Activated T-cell treated with anti-CD3 and anti-CD28 coated beads for 1 hour (primary cell): Measurements from ENCODE around the gene MYO18A.

ENCODE experiments used
- DNase-seq: peaks from one replicate; pipeline ENCODE4 v3.0.0-alpha.2; 2020; ENCODE audit warnings: low read depth

The MYO18A gene

DNA sequence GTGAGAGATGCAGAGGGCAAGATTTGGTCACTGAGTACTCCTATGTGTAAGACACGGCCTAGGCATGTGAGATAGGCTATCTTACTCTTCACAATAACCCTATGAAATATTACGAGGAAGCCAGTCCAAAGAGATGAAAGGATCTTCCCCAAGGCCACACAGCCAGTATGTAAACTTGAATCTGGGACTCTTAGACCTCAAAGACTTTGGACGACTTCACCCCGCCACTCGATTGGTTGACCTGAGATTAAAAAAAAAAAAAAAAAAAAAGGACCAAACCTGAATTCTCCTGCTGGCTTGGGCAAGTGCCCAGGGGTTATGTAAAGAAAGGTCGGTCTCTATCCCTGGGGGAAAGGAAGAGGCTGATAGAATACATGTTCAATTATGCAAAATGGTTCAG is 104.1 kb downstream of the MYO18A start:
- no peak for DNase-seq

DNA sequence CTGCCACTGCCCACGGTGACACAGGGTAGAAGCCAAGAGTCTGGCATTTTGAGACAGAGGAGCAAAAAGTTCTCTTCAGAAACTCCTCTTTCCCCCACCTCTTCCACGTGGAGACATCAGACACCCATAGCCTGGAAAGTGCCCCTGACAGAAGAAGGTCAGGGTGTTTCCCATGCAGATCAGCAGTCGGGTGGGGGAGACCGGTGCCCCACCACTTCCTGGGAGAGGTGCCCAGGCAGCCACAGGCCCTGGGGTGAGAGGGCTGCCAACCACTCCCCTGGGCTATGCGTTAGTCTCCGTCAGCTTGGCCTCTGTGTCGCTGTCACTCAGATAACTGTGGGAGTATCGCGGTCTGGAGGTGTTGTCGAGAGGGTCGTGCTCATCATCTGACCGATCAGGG is 105.7 kb downstream of the MYO18A start:
- DNase-seq = no peak

DNA sequence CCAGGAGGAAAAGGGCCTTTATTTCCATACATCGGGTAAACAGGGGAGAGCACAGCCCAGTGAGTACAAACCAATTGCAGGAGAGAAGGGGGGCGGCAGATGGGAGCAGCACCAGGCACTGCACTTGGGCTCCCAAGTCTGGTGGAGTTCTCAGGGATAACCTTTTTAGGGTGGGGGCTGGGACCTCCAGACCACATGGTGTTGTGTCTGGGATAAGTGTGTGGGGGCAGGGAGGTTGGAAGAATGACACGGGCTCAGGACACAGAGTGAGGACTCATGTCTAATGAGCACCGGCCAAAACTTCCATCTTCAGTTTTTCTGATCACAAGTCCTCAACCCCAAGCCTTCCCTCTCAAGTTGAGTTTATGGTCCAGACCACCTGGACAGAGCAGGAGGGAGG is 106.7 kb downstream of the MYO18A start:
- no peak for DNase-seq

DNA sequence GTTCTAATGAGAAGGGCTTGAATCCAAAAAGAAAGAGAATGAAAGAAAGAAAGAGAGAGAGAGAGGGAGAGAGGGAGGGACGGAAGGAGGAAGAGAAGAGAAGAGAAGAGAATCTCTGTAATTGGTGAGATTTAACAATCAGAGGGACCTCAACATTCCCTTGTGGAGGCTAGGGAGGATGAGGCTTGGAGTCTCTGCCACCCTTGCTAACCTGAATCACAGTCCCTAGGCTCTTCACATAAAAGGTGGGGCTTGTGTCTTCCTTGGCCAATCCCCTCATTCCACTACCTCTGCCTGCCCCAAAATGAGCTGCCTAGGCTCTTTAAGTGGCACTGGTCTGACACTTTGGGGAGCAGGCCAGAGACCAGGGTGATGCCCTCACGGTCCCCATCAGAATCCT is 107.2 kb downstream of the MYO18A start:
- DNase-seq = no peak

DNA sequence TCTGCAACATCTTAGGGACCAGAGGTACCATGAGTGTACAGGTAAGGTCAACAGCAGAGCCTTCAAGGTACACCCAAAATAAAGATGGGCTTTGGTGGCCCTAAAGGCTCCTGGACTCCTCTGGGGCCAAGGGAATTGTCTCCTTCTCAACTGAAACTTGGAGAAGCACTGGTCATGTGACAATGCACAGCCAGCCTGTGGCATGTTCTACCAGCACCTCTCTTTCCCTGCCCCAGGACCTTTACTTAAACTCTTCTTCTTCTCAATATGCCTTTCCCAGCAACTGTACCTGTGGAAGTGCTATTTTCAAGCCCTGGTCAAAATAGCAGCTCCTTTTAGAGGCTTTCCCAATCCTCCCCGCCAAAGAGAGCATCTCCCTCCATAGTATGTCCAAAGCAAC is 108.9 kb downstream of the MYO18A start:
- DNase-seq = no peak

DNA sequence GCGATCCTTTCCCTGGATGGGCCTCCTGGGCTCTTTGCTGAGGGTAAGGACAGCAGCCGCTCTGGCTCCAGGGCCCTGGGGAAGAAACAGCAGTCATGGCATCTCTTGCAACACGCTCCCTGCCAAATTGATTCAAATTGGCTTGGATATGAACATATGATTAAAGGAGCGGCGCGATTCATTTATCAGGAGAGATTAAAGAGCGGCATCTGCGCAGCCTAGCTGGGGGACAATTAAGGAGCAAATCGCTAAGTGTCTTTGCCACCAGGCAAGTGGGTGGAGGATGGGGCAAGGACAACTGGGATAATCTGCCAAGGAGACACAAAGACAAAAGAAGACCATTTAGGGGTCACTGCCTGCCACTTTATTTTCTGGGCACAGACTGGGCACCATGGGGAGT is 109.4 kb downstream of the MYO18A start:
- no peak for DNase-seq

DNA sequence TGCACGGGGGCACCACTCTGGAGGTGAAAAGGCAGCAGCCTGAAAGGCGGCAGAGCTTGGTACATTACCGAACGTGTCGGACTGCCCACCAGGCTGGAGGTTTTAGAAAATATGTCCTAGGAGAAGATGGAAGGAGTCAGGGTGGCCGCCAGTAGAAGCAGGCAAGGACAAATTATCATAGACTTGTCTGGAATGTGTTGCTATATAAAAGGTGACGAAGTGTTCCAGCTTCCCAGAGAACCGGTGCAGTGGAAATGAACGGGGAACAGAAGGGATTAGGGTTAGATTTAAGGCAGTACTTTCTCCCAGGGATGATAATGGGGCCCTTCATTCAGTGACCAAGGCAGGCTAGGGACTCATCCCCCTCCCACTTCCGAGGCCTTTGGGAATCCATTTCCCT is 109.9 kb downstream of the MYO18A start:
- no peak for DNase-seq

DNA sequence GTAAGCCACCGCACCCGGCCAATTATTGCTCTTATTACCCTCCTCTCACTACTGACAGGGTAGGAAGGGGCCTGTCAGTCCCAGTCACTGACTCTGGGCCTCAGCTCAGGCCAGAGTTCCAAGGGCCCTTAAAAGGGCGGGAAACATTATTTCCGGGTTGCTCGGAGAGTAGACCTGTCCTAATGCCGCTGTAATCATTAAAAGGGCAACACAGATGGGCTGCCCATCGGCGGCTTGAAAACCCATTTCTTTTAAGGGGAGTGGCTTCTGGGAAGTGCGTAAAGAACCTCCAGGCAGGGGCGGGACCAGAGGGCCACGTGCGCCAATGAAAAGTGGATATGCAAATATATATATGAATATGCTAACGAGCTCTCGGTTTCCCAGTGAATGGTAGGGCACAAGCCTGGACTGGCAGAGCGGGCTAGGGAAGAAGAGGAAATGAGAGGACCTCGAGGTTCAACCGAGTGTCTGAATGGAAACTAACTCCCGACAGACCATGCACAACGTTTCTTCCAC is 110.6 kb downstream of the MYO18A start:
- DNase-seq = no peak

DNA sequence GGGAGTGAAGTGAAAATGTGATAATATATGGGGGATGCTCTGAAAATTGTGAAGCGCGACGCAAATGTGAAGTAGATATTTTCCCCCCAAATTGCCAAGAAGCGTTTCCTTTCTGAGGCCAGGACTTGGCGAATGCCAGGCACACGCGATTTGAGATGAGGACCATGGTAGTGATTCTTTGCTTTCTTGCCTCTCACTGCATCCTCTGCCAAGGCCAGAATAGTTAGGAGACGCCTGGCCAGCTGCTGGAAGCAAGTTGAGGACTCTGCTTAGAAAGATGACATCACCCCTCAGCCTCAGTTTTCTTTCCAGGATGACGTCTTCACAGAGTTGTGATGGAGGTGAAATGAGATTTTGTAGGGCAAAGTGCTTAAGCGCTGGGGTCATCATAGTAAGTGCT is 111.4 kb downstream of the MYO18A start:
- no peak for DNase-seq

DNA sequence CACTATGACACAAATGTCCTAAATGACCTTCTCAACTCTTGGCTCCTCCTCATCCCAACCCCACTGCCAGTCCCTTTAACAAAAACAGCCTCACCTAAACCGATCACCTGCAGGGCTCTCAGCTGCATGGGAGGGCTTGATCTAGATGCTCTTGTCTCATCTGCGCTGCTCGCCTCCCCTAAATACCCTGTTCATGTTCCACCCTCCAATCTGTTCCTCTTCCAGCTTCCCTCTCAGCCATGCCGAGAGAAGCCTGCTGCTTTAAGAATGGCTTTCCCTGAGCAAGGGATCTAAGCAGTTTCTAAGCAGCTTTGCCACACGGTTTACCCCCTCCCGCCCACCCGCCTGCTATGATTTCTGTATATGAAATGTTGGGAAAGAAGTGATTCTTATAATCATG is 113.6 kb downstream of the MYO18A start:
- no peak for DNase-seq

DNA sequence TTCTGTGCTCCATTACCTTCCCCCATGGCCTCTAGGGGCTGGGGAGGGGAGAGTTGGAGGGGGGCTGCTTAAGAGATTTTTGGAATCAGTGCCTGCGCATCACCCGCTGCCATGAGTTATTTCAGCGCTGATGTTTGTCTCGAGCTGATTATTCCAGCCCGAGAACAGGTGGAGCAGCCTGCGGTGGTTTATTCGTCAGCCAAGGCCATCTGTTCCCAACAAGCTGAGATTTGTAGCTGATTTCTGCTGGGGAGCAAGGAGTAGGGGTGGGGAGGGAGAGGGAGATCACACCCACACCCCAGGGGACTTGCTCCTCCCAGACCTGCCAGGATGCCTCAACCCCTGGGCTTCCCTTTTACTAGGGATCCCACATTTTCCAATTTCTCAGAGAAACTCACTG is 114.2 kb downstream of the MYO18A start:
- no peak for DNase-seq

DNA sequence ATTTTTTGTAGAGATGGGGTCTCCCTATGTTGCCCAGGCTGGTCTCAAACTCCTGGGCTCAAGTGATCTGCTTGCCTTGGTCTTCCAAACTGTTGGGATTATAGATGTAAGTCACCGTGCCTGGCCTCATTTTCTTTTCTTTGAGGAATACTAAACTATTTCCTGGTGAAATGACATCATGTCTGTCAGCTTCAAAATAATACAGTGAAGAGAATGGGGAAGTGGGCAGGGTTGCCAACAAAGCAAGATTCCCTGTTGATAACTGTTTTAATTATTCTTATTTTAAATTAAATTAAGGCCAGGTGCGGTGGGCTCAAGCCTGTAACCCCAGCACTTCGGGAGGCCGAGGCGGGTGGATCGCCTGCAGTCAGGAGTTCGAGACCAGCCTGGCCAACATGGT is 116.2 kb downstream of the MYO18A start:
- no peak for DNase-seq

DNA sequence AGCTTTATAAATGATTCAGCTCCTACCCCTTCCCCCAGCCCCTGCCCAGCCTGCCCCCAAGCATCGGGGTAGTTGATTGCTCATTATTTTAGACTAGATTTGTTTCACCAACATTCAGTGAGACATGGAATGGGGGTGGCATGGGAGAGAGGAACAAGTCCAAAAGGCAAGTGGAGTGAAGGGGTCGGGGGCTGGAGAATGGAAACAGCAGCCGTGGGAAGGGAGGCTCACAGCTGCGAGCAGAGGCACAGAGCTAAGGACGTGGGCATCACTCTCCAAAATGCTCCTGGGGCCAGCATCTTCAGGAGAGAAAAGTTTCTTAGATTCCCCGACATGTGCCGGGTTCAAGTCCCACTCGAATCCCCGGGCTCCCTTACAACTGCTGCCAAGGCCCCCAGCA is 118.0 kb downstream of the MYO18A start:
- DNase-seq = no peak

DNA sequence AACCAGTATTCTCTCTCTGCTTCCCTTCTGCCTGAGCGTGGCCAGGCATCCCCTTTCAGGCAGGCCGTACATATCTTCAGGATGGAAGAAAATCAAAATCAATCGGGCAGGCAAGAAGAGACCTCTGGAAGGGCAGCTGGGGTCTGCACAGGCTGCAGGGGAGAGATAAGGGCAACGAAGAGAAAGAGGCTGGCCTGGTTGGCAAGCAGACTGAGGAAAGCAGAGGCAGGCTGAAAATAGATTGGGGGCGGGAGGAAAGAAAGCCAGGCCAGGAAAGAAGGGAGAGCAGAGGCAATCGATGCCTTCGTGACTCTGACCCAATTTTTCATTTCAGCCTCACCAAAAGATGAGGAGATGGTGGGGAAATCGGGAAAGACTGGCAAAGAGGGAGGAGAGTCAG is 119.2 kb downstream of the MYO18A start:
- no peak for DNase-seq

DNA sequence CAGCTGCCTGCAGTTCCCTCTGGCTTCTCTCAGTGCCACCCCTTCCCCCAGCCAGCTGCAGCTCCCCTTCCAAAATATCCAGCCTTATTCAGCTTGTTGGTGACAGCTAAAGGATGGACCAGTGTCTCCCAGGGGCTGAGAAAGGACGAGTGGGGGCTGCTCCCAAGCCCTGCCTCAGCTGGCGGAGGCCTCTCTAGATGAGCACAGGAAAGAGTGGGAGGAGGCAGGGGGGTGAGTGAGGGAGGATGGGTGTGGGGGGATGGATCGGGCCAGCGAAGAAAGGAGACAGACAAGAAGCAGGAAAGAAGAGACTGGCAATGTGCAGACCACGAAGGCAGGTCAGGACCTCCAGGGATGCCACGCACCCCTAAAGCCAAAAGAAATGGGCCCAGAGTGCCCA is 119.7 kb downstream of the MYO18A start:
- DNase-seq = no peak

DNA sequence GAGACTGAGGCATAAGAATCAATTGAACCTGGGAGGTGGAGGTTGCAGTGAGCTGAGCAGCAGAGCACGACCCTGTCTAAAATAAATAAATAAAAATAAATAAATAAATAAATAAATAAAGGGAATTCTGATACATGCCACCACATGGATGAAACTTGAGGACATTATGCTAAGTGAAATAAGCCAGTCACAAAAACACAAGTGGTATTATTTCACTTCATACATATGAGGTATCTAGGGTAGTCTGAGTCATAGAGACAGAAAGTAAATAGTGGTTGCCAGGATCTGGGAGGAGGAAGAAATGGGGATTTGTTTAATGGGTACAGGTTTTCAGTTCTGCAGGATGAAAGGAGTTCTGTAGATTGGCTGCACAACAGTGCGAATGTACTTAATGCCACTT is 120.9 kb downstream of the MYO18A start:
- DNase-seq = no peak

DNA sequence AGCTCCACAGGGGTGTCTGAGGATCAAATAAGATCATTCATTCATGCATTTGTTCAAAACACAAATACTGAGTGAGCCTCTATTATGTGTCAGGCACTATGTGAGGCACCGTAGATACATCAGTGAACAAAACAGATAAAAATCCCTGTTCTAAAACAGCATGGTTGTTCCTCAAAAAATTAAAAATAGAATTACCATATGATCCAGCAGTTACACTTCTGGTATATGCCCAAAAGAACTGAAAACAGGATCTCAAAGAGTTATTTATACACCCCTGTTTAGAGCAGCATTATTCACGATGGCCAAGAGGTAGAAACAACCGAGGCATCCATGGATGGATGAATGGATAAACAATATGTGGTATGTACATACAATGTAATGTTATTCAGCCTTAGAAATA is 121.8 kb downstream of the MYO18A start:
- no peak for DNase-seq

DNA sequence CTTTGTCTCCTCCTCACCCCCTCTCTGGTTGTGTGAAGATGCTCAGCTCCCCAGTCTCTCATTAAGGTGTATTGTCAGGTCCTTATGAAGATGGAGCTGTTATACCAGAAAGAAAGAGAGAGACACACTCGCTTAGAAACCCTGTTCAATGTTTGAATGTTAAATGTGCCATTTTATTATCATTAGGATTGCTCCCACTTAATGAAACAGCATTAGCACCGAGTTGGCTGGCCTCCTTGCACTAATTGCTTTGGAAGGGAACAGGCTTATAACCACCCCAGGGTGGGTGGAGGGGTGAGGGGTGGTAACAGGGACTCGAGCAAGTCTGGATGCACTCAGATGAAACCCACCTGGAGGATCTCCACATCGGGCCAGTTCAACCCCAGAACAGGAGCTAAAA is 122.8 kb downstream of the MYO18A start:
- no peak for DNase-seq

DNA sequence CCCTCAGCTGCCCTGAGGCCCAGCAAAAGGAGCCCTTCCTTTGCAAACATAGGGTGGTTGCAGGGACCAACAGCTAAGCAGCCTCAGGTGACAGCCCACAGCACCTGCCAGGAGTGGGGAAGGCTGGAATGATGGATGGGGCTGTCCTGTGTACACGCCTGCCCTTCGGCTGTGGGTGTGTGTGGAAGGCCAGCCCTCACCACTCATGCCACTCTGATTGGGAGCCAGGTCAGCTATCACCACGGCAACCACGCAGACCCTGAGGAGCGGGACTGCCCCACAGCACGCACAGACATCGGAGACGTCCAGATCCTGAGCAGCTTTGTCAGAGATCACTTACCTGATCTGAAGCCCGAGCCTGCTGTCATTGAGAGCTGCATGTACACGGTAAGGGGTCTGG is 125.4 kb downstream of the MYO18A start:
- DNase-seq = no peak

DNA sequence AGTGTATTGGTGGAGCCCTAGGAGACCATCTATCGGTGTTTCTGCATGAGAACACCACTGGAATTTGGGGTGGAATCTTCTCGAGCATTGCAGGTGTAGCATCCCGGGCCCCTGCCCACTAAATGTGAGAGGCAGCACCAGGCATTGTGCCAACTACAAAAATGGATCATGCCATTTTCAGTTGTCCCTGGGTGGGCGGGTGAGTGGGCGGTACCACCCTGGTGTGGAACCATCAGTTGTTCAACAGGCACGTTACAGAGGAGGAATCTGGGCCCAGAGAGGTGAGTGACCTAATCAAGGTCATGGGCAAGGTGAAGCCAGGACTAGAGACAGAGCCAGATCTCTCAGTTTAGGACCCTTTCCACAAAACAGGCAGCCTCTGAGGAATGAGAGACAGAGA is 128.5 kb downstream of the MYO18A start:
- DNase-seq = no peak

DNA sequence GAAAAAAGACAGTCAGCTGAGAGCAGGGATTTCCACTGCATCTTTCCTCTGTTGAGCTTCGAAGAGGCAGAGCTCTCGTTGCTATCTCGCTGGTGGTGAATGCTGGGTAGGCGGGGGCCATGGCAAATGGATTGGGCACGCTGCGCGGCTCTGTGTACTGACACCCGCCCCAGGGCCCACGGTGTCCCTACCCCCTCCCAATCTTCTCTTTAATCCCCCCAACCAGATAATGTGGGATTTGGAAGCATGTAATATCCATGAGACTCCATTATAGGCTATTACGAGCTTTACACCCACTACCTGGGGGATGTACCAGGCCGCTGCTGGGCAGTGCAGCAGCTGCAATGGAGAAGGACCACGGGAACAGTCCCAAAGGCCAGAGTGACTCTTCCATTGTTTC is 129.0 kb downstream of the MYO18A start:
- DNase-seq = no peak

DNA sequence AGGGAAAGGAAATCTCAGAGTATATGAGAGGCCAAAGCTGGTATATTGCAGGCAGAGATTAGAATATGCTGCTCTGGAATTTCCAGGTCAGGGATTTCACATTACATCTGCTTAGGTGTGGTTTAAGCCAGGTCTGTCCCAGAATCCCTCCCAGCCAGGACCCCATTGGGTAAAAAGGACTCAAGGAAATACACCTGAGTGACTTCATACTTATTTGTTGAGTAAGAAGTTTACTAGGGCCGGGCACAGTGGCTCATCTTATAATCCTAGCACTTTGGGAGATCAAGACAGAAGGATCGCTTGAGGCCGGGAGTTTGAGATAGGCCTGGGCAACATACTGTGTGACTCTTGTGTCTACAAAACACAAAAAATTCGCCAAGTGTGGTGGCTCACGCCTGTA is 130.0 kb downstream of the MYO18A start:
- DNase-seq = no peak

DNA sequence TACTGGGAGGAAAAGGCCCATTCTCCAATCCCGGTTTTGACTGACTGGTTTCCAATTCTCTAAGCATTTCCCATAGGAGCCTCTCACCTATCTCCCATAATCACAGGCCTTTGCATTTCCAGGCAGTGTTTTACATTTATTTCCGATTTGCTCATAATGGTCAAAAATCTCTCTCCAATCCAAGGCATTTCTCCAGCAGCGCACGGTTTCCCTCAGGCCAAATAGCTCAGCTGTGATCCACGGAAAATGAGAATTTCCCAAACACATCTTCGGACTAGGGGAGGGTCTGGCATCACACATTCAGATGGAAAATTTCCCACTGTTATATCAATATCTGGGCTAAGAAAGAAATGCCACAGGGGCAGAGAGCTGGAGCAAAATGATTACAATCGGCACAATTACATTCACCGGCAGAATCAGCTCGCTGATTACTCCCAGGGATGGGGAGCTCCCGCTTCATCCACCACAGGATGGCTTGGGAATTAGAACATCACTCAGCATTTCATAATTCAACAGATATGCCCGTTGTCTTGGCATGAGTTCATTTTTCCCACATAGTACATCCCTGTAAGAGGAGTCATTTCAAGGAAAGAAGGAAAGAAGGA is 130.6 kb downstream of the MYO18A start:
- DNase-seq = no peak

DNA sequence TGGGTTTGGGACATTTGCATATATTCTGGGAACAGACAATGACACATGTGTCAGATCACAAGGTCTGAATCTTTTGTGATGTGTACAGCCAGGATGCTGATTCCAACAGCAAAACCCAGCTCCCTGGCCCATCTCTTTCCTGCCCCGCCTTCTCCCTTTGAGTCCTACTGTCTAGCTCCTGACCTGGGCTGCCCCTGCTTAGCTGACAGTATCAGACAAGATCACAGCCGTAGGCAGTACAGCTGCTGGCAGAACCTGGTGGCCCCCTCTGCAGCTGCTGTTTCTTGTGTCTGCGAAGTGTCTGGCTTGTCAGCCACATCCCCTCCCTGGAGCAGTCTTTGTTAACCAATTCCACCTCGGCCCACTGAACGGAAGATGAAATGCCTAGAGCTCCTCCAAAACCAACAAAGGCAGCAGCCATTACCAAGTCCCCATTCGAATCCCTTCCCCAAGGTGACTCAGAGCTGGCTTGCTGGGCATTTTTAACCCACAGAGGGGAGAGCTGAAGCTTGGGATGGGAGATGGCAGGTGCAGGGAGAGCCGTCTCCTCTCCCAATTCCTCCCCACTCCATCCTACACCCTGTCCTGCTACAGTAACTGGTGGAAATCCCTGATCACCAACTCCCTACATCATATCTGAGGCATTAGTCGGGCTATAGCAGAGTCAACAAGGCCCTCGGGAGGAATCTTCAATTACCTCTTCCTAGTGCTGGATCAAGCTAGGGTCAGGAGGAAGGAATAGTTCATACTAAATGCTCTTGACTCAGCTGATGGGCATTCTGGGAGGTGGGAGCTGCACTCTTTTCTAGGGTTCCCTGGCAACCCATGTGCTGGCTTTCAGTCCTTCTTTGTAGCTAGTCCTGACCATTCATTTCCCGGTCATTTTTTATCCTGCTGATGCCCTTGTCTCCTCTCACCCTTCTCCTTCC is 131.5 kb downstream of the MYO18A start:
- DNase-seq = no peak
